Esophagus muscularis mucosa (tissue), 4 donors: Measurements from ENCODE around the gene IRGQ. TPM values are rescaled to one million over a fixed set of nuclear protein-coding genes. Genes with fewer than 3 reads are reported as not detected.

Source experiments
- DNase-seq: peaks from one replicate; pipeline ENCODE4 v3.0.0-alpha.2; 2017; ENCODE audit errors: extremely low spot score
- H3K27ac ChIP-seq, 4 donors: fragments of 200-600 bp; sonication (generic); replicated peaks in 1 of 4; 1 replicate in 3 of 4; 2 replicates in 1 of 4; pipeline ENCODE4 v1.5.1; 2016 to 2019; ENCODE audit warnings: mild to moderate bottlenecking in 1 of 4
- H3K27me3 ChIP-seq, 4 donors: fragments of 200-600 bp; sonication (generic); one replicate each; pipeline versions ENCODE4 v1.5.1 to v1.6.0; 2016 to 2019
- H3K36me3 ChIP-seq, 4 donors: fragments of 200-600 bp; sonication (generic); one replicate each; pipeline ENCODE4 v1.5.1; 2016 to 2019
- H3K4me1 ChIP-seq, 4 donors: fragments of 200-600 bp; sonication (generic); one replicate each; pipeline ENCODE4 v1.5.1; 2016 to 2019
- H3K4me3 ChIP-seq, 4 donors: fragments of 200-600 bp; sonication (generic); 1 replicate in 2 of 4; 2 replicates in 2 of 4; pipeline ENCODE4 v1.5.1; 2016 to 2019; ENCODE audit warnings: mild to moderate bottlenecking in 4 of 4, moderate library complexity in 1 of 4
- H3K9me3 ChIP-seq, 4 donors: fragments of 200-600 bp; sonication (generic); 1 replicate in 3 of 4; 2 replicates in 1 of 4; pipeline ENCODE4 v1.5.1; 2016 to 2019
- EP300 ChIP-seq: sonication (generic); formaldehyde crosslinking; IDR thresholded peaks from one replicate; pipeline ENCODE4 v1.6.1; 2017; ENCODE audit warnings: antibody characterized with exemption
- POLR2A ChIP-seq: fragments of 450-650 bp; IDR thresholded peaks from one replicate; pipeline ENCODE4 v1.6.1; 2017; ENCODE audit warnings: antibody characterized with exemption, moderate library complexity, mild to moderate bottlenecking, low read depth
- POLR2AphosphoS5 ChIP-seq, 2 donors: sonication (generic); formaldehyde crosslinking; IDR thresholded peaks; one replicate each; pipeline ENCODE4 v1.6.1; 2017; ENCODE audit warnings: antibody characterized with exemption in 2 of 2
- WGBS: methylation state at CpG from one replicate; pipeline ENCODE4 v1.1.5; 2018; 5-methylcytosine and 5-hydroxymethylcytosine counted together
- intact Hi-C: fragments of 100-400 bp; cut with DNase I; formaldehyde crosslinking; loops from one replicate; pipeline ENCODE4 v1.15.1; 2023
- total RNA-seq, 4 donors: library from RNA; depleted of rRNA; stranded (reverse); fragments of >200 nt; gene quantifications; one replicate each; pipeline versions ENCODE4 v1.1.0 to v1.2.1, GENCODE V29; 2016
- TF ChIP-seq, protein P1 (sequence below), 3 experiments: fragments of 200-600 bp in 2 of 3; fragments of 450-650 bp in 1 of 3; sonication (generic) in 2 of 3; IDR thresholded peaks; one replicate each; pipeline ENCODE4 v1.5.1; 2017 to 2019; ENCODE audit warnings: antibody characterized with exemption in 3 of 3, mild to moderate bottlenecking in 2 of 3, moderate library complexity in 1 of 3

IRGQ gene
- total RNA-seq, 4 donors from 2014 or later: 20.3 to 36.0 (median 28.6) TPM

DNA sequence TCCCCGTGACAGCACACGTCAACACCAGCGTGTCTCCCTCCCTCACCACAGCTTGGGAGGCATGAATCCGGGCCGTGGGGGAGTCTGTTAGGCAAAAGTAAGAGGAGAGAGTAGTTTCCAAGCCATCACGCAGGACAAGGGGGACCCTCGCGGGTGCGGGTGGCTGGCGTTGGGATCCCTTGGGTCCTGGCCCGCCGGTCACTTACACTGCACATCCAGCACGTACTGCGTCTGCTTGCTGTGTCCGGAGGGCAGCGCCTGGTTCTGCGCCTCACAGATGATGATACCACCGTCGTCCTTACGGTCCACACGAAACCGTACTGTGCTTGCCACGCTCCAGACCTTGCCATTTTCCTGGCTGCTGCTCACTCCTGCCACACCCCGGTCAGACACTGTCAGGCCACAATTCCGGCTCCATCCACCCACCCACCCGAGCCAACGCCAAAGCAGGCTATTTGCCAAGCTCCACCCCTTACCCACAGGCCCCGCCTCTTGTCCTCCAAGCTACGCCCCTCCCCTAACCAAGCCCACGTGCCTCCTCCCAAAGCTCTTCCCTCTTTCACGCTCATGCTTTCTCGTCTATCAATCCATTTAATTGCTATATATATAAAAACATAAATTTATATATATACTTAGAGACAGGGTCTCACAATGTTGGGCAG is 30.1 kb upstream of the IRGQ start:
- Histone ChIP-seq H3K27ac (no peak overlapping the region), H3K36me3 (peaks cover 0 to 35% (median 11%) of the 10 kb centered on the region in 4 donors), H3K4me1 (peaks cover 0 to under 1% (median 0%) of the 10 kb centered on the region in 4 donors), H3K4me3 (no peak overlapping the region), H3K9me3 (no peaks in the 10 kb centered on the region), H3K27me3 (no peaks in the 10 kb centered on the region)
- WGBS: 81% methylated on average over 30 of the region's 32 CpGs
- TF ChIP-seq, protein P1, sequence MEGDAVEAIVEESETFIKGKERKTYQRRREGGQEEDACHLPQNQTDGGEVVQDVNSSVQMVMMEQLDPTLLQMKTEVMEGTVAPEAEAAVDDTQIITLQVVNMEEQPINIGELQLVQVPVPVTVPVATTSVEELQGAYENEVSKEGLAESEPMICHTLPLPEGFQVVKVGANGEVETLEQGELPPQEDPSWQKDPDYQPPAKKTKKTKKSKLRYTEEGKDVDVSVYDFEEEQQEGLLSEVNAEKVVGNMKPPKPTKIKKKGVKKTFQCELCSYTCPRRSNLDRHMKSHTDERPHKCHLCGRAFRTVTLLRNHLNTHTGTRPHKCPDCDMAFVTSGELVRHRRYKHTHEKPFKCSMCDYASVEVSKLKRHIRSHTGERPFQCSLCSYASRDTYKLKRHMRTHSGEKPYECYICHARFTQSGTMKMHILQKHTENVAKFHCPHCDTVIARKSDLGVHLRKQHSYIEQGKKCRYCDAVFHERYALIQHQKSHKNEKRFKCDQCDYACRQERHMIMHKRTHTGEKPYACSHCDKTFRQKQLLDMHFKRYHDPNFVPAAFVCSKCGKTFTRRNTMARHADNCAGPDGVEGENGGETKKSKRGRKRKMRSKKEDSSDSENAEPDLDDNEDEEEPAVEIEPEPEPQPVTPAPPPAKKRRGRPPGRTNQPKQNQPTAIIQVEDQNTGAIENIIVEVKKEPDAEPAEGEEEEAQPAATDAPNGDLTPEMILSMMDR (IDR thresholded peaks at IDR 0.05): no peak
- no peak for TF ChIP-seq POLR2AphosphoS5 (IDR thresholded peaks at IDR 0.05)
- no peak for TF ChIP-seq POLR2A
- no peak for TF ChIP-seq EP300
- no peak for DNase-seq
- intact Hi-C loops: no loop called here

- Histone ChIP-seq H3K4me1 (peaks cover 7 to 11% (median 7%) of the 10 kb centered on the region in 4 donors), H3K27ac (no peak overlapping the region), H3K36me3 (peaks cover 0 to 35% (median 11%) of the 10 kb centered on the region in 4 donors), H3K27me3 (no peaks in the 10 kb centered on the region), H3K4me3 (no peak overlapping the region), H3K9me3 (no peaks in the 10 kb centered on the region)
- intact Hi-C loops: no loop called here
- no peak for TF ChIP-seq EP300
- 53% methylated on average over 12 of the region's 30 CpGs for WGBS
- no peak for DNase-seq
These were observed 29.0 kb upstream of the IRGQ start for GRCh38 chr19:43624933-43625332.

GRCh38 chr19:43623889-43624670 is 28.1 kb upstream of the IRGQ start:
- Histone ChIP-seq H3K4me1 (peaks cover 8 to 13% (median 9%) of the 10 kb centered on the region in 4 donors), H3K9me3 (no peaks in the 10 kb centered on the region), H3K27me3 (no peaks in the 10 kb centered on the region), H3K4me3 (no peak overlapping the region), H3K36me3 (peaks cover 0 to 35% (median 11%) of the 10 kb centered on the region in 4 donors), H3K27ac (no peak overlapping the region)
- TF ChIP-seq, protein P1 (IDR thresholded peaks at IDR 0.05): no peak
- TF ChIP-seq POLR2A (no peak), EP300 (no peak), POLR2AphosphoS5 (IDR thresholded peaks at IDR 0.05) (no peak)
- intact Hi-C loops: no loop called here
- DNase-seq: no peak
- 89% methylated on average over 33 of the region's 35 CpGs for WGBS

GRCh38 chr19:43622956-43623355 is 27.0 kb upstream of the IRGQ start:
- H3K36me3 ChIP-seq: peaks cover 0 to 35% (median 11%) of the 10 kb centered on the region in 4 donors
- H3K9me3 ChIP-seq: no peaks in the 10 kb centered on the region
- no CpG with 5 or more reads among the region's 1 CpG for WGBS
- no peak for DNase-seq
- TF ChIP-seq POLR2AphosphoS5 (IDR thresholded peaks at IDR 0.05): no peak
- intact Hi-C loops: no loop called here
- H3K4me1 ChIP-seq: peaks cover 12 to 23% (median 18%) of the 10 kb centered on the region in 4 donors
- H3K27ac ChIP-seq: no peak overlapping the region
- no peak overlapping the region for H3K4me3 ChIP-seq
- no peaks in the 10 kb centered on the region for H3K27me3 ChIP-seq

DNA sequence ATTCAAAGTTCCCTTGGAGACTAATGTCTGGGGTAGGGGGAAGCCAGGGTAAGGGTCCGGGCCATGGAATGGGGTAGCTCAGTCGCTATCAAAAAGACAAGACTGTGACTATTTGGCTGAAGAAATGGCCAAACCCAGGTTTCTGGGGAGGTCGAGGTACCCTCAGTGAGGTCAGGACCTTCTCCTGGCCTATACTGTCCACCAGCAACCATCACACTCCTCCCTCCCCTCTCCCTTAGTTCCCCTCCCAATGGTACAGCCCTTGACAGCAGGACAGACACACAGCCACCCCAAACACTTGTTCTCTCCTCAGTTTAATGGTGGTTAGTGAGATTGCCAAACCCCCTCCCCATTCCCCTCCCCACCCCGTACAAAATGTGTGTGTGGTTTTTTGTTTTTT is 26.1 kb upstream of the IRGQ start:
- Histone ChIP-seq H3K27ac (no peak overlapping the region), H3K9me3 (no peaks in the 10 kb centered on the region), H3K4me3 (no peak overlapping the region), H3K4me1 (peaks cover 12 to 25% (median 19%) of the 10 kb centered on the region in 4 donors), H3K27me3 (no peaks in the 10 kb centered on the region), H3K36me3 (peaks cover 0 to 30% (median 11%) of the 10 kb centered on the region in 4 donors)
- TF ChIP-seq EP300 (no peak), POLR2A (no peak), POLR2AphosphoS5 (IDR thresholded peaks at IDR 0.05) (no peak)
- TF ChIP-seq, protein P1 (IDR thresholded peaks at IDR 0.05): no peak
- WGBS: 77% methylated on average over 4 of the region's 4 CpGs
- intact Hi-C loops: no loop called here
- no peak for DNase-seq
